GM23338 (cell line): Measurements from ENCODE around the gene SEL1L2. TPM values are rescaled to one million over a fixed set of nuclear protein-coding genes. Genes with fewer than 3 reads are reported as not detected.

ENCODE experiments used
- ATAC-seq: fragments of 200-7000 bp; cut with Tn5 transposase; 3 replicates; pipeline ENCODE4 v1.9.1; 2020
- DNase-seq: peaks from one replicate; pipeline ENCODE4 v3.0.0-alpha.2; 2015; ENCODE audit warnings: low spot score
- H2AFZ ChIP-seq: fragments of 200-600 bp; sonication (generic); 2 replicates; pipeline ENCODE4 v1.8.0; 2016; ENCODE audit warnings: antibody characterized with exemption, mild to moderate bottlenecking, moderate library complexity
- H3F3A ChIP-seq: fragments of 200-600 bp; sonication (generic); replicated peaks from 2 replicates; pipeline ENCODE4 v1.8.0; 2017; ENCODE audit warnings: antibody characterized with exemption, mixed run types, low read depth
- H3K27ac ChIP-seq: fragments of 200-600 bp; sonication (generic); 2 replicates; pipeline ENCODE4 v1.6.1; 2016; ENCODE audit warnings: low read depth
- H3K27me3 ChIP-seq: fragments of 200-600 bp; sonication (generic); 2 replicates; pipeline ENCODE4 v1.8.0; 2016; ENCODE audit warnings: mild to moderate bottlenecking, mixed run types, moderate library complexity; ENCODE audit not compliant: insufficient read depth
- H3K36me3 ChIP-seq: fragments of 200-600 bp; sonication (generic); 2 replicates; pipeline ENCODE4 v1.8.0; 2016; ENCODE audit warnings: mild to moderate bottlenecking; ENCODE audit not compliant: insufficient read depth
- H3K4me1 ChIP-seq: fragments of 200-600 bp; sonication (generic); 2 replicates; pipeline ENCODE4 v1.8.0; 2016; ENCODE audit warnings: mild to moderate bottlenecking, moderate library complexity; ENCODE audit not compliant: insufficient read depth
- H3K4me2 ChIP-seq: fragments of 200-600 bp; sonication (generic); 2 replicates; pipeline ENCODE4 v1.7.1; 2017; ENCODE audit warnings: mixed run types
- H3K4me3 ChIP-seq: fragments of 200-600 bp; sonication (generic); 2 replicates; pipeline ENCODE4 v1.6.1; 2016; ENCODE audit warnings: mixed run types
- H3K79me2 ChIP-seq: fragments of 200-600 bp; sonication (generic); replicated peaks from 2 replicates; pipeline ENCODE4 v1.8.0; 2017; ENCODE audit warnings: mild to moderate bottlenecking; ENCODE audit not compliant: insufficient read depth
- H3K9me2 ChIP-seq: fragments of 200-600 bp; sonication (generic); 2 replicates; pipeline ENCODE4 v1.8.0; 2017; ENCODE audit not compliant: insufficient read depth
- H4K20me1 ChIP-seq: fragments of 200-600 bp; sonication (generic); replicated peaks from 2 replicates; pipeline ENCODE4 v1.8.0; 2017; ENCODE audit warnings: mild to moderate bottlenecking; ENCODE audit not compliant: insufficient read depth
- H3K27ac Mint-ChIP-seq: 2 replicates; pipeline ENCODE4 v1.8.0; 2020; ENCODE audit warnings: inconsistent platforms, mild to moderate bottlenecking, moderate library complexity, mixed read lengths
- H3K27me3 Mint-ChIP-seq: 3 replicates; pipeline ENCODE4 v1.8.0; 2022; ENCODE audit warnings: low read depth, mild to moderate bottlenecking, moderate library complexity, mixed read lengths, inconsistent platforms; ENCODE audit not compliant: insufficient read depth, poor library complexity
- H3K36me3 Mint-ChIP-seq: 3 replicates; pipeline ENCODE4 v1.8.0; 2021; ENCODE audit warnings: low read depth, mild to moderate bottlenecking, inconsistent platforms, moderate library complexity, mixed read lengths
- H3K4me1 Mint-ChIP-seq: 3 replicates; pipeline ENCODE4 v1.8.0; 2020; ENCODE audit warnings: mild to moderate bottlenecking, inconsistent platforms, mixed read lengths
- H3K4me3 Mint-ChIP-seq: 3 replicates; pipeline ENCODE4 v1.8.0; 2021; ENCODE audit warnings: moderate library complexity, mild to moderate bottlenecking, inconsistent platforms, mixed read lengths
- H3K9me3 Mint-ChIP-seq: 3 replicates; pipeline ENCODE4 v1.8.0; 2020; ENCODE audit warnings: moderate library complexity, mild to moderate bottlenecking, inconsistent platforms, mixed read lengths
- CREB1 ChIP-seq: fragments of 250-450 bp; sonication (Bioruptor Pico); IDR thresholded peaks from 2 replicates; pipeline ENCODE4 v1.5.0; 2020; ENCODE audit warnings: low read depth, mild to moderate bottlenecking, moderate library complexity
- EZH2 ChIP-seq: fragments of 200-600 bp; sonication (generic); IDR thresholded peaks from one replicate; pipeline ENCODE4 v1.8.0; 2017; ENCODE audit warnings: antibody characterized with exemption, mild to moderate bottlenecking, low read depth; ENCODE audit not compliant: unreplicated experiment
- EZH2phosphoT487 ChIP-seq: fragments of 200-600 bp; sonication (generic); IDR thresholded peaks from one replicate; pipeline ENCODE4 v1.8.1; 2018; ENCODE audit warnings: antibody characterized with exemption; ENCODE audit not compliant: unreplicated experiment
- NANOG ChIP-seq: IDR thresholded peaks from 2 replicates; pipeline ENCODE4 v1.6.1; 2016; ENCODE audit warnings: antibody characterized with exemption, borderline replicate concordance
- POLR2AphosphoS5 ChIP-seq: IDR thresholded peaks from 2 replicates; pipeline ENCODE4 v1.6.1; 2016; ENCODE audit warnings: antibody characterized with exemption, low read depth
- STAT1 ChIP-seq: IDR thresholded peaks from one replicate; pipeline ENCODE4 v1.6.1; 2016; ENCODE audit warnings: antibody characterized with exemption; ENCODE audit not compliant: unreplicated experiment
- ZNF114 ChIP-seq: fragments of 250-450 bp; sonication (Bioruptor Pico); IDR thresholded peaks from 2 replicates; pipeline ENCODE4 v1.5.0; 2020; ENCODE audit warnings: mild to moderate bottlenecking, moderate library complexity
- ZNF331 ChIP-seq: fragments of 250-450 bp; sonication (Bioruptor Pico); IDR thresholded peaks from 2 replicates; pipeline ENCODE4 v1.5.0; 2020; ENCODE audit warnings: low read depth, mild to moderate bottlenecking, moderate library complexity
- polyA plus RNA-seq: library from polyadenylated mRNA; unstranded; fragments of >200 nt; fragmentation: Nextera tagmentation; extraction: Ambion mirVana; gene quantifications from 2 replicates; pipeline ENCODE4 v1.2.1, GENCODE V29; 2016
- total RNA-seq: library from RNA; depleted of rRNA; stranded (reverse); fragments of >200 nt; shearing (Covaris generic); gene quantifications from 2 replicates; pipeline ENCODE4 v1.2.3, GENCODE V29; 2014
- TF ChIP-seq, protein P1 (sequence below), 2 experiments: fragments of 200-600 bp in 1 of 2; sonication (generic) in 1 of 2; conservative IDR thresholded peaks; 2 replicates each; pipeline versions ENCODE4 v1.5.1 to v1.6.1; 2016 to 2017; ENCODE audit warnings: antibody characterized with exemption in 2 of 2, low read depth in 2 of 2, mild to moderate bottlenecking in 2 of 2, moderate library complexity in 1 of 2
- TF ChIP-seq, protein P2 (sequence below): fragments of 250-450 bp; sonication (Bioruptor Pico); IDR thresholded peaks from 2 replicates; pipeline ENCODE4 v1.5.0; 2020; ENCODE audit warnings: mild to moderate bottlenecking, moderate library complexity
- TF ChIP-seq, protein P3 (sequence below): IDR thresholded peaks from one replicate; pipeline ENCODE4 v1.6.1; 2018; ENCODE audit warnings: antibody characterized with exemption; ENCODE audit not compliant: unreplicated experiment
- TF ChIP-seq, protein P4 (sequence below): IDR thresholded peaks from 2 replicates; pipeline ENCODE4 v1.6.1; 2016; ENCODE audit warnings: antibody characterized with exemption

Gene SEL1L2
- total and polyA plus RNA-seq, 2 experiments from 2014 or later, result not detected

GRCh38 chr20:13863244-13863643 is 127.2 kb downstream of the SEL1L2 start:
- Mint-ChIP-seq H3K27me3 (no peaks in the 10 kb centered on the region), H3K4me3 (no peak overlapping the region), H3K4me1 (peaks cover 3% of the 10 kb centered on the region; the same call in 2 of the 3 replicates), H3K9me3 (no peaks in the 10 kb centered on the region), H3K36me3 (no peaks in the 10 kb centered on the region), H3K27ac (no peak overlapping the region)
- Histone ChIP-seq H3K27me3 (no peaks in the 10 kb centered on the region), H4K20me1 (no peaks in the 10 kb centered on the region), H3F3A (no peaks in the 10 kb centered on the region), H3K4me1 (peaks cover 9% of the 10 kb centered on the region), H3K79me2 (no peaks in the 10 kb centered on the region), H3K4me3 (no peak overlapping the region), H3K36me3 (no peaks in the 10 kb centered on the region), H2AFZ (no peak overlapping the region), H3K4me2 (no peak overlapping the region), H3K27ac (no peak overlapping the region), H3K9me2 (peaks cover 25% of the 10 kb centered on the region)
- DNase-seq (no peak), ATAC-seq (no peak)
- TF ChIP-seq EZH2phosphoT487 (no peak), EZH2 (no peak), ZNF331 (CRISPR knock-in tag) (no peak), NANOG (no peak), CREB1 (no peak), ZNF114 (no peak), STAT1 (no peak), POLR2AphosphoS5 (no peak)
- TF ChIP-seq, protein P1, sequence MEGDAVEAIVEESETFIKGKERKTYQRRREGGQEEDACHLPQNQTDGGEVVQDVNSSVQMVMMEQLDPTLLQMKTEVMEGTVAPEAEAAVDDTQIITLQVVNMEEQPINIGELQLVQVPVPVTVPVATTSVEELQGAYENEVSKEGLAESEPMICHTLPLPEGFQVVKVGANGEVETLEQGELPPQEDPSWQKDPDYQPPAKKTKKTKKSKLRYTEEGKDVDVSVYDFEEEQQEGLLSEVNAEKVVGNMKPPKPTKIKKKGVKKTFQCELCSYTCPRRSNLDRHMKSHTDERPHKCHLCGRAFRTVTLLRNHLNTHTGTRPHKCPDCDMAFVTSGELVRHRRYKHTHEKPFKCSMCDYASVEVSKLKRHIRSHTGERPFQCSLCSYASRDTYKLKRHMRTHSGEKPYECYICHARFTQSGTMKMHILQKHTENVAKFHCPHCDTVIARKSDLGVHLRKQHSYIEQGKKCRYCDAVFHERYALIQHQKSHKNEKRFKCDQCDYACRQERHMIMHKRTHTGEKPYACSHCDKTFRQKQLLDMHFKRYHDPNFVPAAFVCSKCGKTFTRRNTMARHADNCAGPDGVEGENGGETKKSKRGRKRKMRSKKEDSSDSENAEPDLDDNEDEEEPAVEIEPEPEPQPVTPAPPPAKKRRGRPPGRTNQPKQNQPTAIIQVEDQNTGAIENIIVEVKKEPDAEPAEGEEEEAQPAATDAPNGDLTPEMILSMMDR (conservative IDR thresholded peaks at IDR 0.05; ENCODE audit: low read depth in 2 of 2), result no peak
- TF ChIP-seq, protein P2, sequence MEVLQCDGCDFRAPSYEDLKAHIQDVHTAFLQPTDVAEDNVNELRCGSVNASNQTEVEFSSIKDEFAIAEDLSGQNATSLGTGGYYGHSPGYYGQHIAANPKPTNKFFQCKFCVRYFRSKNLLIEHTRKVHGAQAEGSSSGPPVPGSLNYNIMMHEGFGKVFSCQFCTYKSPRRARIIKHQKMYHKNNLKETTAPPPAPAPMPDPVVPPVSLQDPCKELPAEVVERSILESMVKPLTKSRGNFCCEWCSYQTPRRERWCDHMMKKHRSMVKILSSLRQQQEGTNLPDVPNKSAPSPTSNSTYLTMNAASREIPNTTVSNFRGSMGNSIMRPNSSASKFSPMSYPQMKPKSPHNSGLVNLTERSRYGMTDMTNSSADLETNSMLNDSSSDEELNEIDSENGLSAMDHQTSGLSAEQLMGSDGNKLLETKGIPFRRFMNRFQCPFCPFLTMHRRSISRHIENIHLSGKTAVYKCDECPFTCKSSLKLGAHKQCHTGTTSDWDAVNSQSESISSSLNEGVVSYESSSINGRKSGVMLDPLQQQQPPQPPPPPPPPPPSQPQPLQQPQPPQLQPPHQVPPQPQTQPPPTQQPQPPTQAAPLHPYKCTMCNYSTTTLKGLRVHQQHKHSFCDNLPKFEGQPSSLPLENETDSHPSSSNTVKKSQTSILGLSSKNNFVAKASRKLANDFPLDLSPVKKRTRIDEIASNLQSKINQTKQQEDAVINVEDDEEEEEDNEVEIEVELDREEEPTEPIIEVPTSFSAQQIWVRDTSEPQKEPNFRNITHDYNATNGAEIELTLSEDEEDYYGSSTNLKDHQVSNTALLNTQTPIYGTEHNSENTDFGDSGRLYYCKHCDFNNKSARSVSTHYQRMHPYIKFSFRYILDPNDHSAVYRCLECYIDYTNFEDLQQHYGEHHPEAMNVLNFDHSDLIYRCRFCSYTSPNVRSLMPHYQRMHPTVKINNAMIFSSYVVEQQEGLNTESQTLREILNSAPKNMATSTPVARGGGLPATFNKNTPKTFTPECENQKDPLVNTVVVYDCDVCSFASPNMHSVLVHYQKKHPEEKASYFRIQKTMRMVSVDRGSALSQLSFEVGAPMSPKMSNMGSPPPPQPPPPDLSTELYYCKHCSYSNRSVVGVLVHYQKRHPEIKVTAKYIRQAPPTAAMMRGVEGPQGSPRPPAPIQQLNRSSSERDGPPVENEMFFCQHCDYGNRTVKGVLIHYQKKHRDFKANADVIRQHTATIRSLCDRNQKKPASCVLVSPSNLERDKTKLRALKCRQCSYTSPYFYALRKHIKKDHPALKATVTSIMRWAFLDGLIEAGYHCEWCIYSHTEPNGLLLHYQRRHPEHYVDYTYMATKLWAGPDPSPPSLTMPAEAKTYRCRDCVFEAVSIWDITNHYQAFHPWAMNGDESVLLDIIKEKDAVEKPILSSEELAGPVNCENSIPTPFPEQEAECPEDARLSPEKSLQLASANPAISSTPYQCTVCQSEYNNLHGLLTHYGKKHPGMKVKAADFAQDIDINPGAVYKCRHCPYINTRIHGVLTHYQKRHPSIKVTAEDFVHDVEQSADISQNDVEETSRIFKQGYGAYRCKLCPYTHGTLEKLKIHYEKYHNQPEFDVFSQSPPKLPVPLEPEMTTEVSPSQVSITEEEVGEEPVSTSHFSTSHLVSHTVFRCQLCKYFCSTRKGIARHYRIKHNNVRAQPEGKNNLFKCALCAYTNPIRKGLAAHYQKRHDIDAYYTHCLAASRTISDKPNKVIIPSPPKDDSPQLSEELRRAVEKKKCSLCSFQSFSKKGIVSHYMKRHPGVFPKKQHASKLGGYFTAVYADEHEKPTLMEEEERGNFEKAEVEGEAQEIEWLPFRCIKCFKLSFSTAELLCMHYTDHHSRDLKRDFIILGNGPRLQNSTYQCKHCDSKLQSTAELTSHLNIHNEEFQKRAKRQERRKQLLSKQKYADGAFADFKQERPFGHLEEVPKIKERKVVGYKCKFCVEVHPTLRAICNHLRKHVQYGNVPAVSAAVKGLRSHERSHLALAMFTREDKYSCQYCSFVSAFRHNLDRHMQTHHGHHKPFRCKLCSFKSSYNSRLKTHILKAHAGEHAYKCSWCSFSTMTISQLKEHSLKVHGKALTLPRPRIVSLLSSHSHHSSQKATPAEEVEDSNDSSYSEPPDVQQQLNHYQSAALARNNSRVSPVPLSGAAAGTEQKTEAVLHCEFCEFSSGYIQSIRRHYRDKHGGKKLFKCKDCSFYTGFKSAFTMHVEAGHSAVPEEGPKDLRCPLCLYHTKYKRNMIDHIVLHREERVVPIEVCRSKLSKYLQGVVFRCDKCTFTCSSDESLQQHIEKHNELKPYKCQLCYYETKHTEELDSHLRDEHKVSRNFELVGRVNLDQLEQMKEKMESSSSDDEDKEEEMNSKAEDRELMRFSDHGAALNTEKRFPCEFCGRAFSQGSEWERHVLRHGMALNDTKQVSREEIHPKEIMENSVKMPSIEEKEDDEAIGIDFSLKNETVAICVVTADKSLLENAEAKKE, result no peak
- TF ChIP-seq, protein P3, sequence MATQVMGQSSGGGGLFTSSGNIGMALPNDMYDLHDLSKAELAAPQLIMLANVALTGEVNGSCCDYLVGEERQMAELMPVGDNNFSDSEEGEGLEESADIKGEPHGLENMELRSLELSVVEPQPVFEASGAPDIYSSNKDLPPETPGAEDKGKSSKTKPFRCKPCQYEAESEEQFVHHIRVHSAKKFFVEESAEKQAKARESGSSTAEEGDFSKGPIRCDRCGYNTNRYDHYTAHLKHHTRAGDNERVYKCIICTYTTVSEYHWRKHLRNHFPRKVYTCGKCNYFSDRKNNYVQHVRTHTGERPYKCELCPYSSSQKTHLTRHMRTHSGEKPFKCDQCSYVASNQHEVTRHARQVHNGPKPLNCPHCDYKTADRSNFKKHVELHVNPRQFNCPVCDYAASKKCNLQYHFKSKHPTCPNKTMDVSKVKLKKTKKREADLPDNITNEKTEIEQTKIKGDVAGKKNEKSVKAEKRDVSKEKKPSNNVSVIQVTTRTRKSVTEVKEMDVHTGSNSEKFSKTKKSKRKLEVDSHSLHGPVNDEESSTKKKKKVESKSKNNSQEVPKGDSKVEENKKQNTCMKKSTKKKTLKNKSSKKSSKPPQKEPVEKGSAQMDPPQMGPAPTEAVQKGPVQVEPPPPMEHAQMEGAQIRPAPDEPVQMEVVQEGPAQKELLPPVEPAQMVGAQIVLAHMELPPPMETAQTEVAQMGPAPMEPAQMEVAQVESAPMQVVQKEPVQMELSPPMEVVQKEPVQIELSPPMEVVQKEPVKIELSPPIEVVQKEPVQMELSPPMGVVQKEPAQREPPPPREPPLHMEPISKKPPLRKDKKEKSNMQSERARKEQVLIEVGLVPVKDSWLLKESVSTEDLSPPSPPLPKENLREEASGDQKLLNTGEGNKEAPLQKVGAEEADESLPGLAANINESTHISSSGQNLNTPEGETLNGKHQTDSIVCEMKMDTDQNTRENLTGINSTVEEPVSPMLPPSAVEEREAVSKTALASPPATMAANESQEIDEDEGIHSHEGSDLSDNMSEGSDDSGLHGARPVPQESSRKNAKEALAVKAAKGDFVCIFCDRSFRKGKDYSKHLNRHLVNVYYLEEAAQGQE, result no peak
- TF ChIP-seq, protein P4, sequence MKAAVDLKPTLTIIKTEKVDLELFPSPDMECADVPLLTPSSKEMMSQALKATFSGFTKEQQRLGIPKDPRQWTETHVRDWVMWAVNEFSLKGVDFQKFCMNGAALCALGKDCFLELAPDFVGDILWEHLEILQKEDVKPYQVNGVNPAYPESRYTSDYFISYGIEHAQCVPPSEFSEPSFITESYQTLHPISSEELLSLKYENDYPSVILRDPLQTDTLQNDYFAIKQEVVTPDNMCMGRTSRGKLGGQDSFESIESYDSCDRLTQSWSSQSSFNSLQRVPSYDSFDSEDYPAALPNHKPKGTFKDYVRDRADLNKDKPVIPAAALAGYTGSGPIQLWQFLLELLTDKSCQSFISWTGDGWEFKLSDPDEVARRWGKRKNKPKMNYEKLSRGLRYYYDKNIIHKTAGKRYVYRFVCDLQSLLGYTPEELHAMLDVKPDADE, result no peak
